Epithelial cell of proximal tubule (primary cell): ENCODE results near the gene KIFBP. TPM values are rescaled to one million over a fixed set of nuclear protein-coding genes. Genes with fewer than 3 reads are reported as not detected.
"Not testable (repeated sequence)": the region's sequence is repeated elsewhere in the genome, so short reads cannot be mapped to it uniquely, and the experiment has no call there.

Experiments used
- DNase-seq: peaks from one replicate; pipeline ENCODE4 v3.0.0-alpha.2; 2011; ENCODE audit warnings: low read depth
- H3K4me3 ChIP-seq: 2 replicates; pipeline ENCODE4 v1.5.1; 2011; ENCODE audit warnings: low read depth, mild to moderate bottlenecking, low read length
- CTCF ChIP-seq: conservative IDR thresholded peaks from 2 replicates; pipeline ENCODE4 v1.5.1; 2012; ENCODE audit warnings: low read depth, mild to moderate bottlenecking, low read length
- total RNA-seq: library from RNA; depleted of rRNA; stranded (reverse); fragments of >200 nt; gene quantifications from 2 replicates; pipeline ENCODE4 v1.2.3, GENCODE V29; 2015

The KIFBP gene
- total RNA-seq, 1 donor from 2014 or later: 69.2 TPM

- no peak for DNase-seq
- no peak overlapping the region for H3K4me3 ChIP-seq
- TF ChIP-seq CTCF: no peak
Measured at GRCh38 chr10:69005704-69006485, 17.3 kb downstream of the KIFBP start.

DNA sequence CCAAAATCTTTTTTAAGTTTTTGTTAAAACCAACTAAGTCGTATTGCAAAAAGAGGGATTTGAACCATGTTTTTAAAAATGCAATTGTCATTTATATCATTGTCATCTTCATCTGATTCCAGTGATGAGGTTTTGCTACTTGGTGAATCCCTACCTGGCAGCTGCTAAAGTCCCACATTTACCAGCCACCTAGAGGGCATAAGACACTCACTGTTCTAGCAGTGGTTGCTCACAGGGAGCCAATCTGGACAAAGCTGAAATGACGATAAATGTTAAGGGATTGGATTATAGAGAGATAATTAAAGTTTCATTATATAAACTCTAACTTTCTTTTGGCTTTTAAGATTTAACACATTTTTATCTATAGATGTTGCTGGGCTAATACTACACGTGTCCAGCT lies 18.7 kb downstream of the KIFBP start:
- DNase-seq: no peak
- H3K4me3 ChIP-seq: no peak overlapping the region
- TF ChIP-seq CTCF: peak; percentile 18

DNA sequence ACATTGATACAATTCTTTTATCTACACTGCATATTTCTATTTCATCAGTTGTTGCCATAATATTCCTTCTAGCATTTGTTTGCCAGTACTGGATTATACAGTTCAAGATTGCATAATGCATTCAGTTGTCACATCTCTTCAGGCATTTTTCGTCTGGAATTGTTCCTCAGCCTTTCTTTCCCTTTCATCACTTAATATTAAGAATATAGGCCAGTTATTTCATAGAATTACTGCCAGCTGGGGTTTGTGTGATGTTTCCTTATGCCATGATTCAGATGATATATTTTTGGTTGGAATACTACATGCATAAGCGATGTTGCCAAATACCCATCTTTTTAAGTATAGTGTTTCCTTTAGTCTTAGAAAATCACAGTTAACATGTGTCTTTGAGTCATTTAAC lies 20.8 kb downstream of the KIFBP start:
- H3K4me3 ChIP-seq: no peak overlapping the region
- no peak for DNase-seq
- no peak for TF ChIP-seq CTCF

DNA sequence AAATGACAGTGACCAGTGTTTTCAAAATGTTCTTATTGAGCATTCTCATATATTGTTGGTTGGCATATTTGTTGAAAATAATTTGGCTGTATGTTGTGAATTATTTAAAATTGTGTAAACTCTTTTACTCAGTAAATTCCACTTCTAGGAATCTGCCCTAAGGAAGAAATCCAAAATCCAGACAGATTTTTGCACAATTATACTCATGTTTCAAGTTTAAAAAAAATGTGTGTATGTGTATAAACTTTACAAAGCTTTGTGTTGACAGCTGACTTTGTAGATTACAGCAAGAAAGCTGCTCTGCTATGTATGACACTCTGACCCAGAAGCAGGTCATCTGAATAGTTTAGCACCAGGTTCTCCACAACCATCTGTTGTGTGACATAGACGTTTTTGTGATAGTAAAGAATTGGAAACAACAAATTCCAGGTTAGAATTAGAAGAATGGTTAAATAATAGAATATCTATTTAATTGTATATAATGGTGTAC lies 21.6 kb downstream of the KIFBP start:
- H3K4me3 ChIP-seq: no peak overlapping the region
- DNase-seq: no peak
- no peak for TF ChIP-seq CTCF

- DNase-seq: not testable (repeated sequence)
Measured at GRCh38 chr10:69012778-69013177, 24.2 kb downstream of the KIFBP start.

DNA sequence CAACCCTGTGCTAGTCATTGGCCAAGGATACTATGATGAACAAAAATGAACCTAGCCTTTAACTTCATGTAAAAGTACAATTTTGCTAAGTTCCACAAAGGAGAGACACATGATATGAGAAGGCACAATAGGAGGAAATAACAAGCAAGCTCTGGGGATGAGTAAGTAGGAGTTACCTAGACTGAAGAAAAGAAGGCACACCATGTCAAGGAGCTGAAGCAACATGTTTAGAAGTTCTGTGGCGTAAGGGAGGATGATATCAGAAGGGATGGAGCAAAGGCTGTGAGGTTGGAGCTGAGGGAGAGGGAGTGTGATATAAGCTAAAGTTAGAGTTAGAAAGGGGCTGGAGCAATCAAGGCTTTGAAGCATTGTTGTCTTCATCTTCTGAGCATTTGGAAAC lies 25.6 kb downstream of the KIFBP start:
- DNase-seq: no peak

More at GRCh38 chr10:69012778-69013177, 24.2 kb downstream of the KIFBP start:
- H3K4me3 ChIP-seq: not testable (repeated sequence)

GRCh38 chr10:69018613-69019012 lies 30.0 kb downstream of the KIFBP start:
- TF ChIP-seq CTCF: no peak
- DNase-seq: no peak
- H3K4me3 ChIP-seq: no peak overlapping the region

More for the DNA sequence above, 25.6 kb downstream of the KIFBP start:
- TF ChIP-seq CTCF: no peak
- no peak overlapping the region for H3K4me3 ChIP-seq
